Neural cell (in vitro differentiated cells): Measurements from ENCODE around the gene CSRNP3. TPM values are rescaled to one million over a fixed set of nuclear protein-coding genes. Genes with fewer than 3 reads are reported as not detected.

Experiments
- H2AFZ ChIP-seq: fragments of 200-600, 300-800 bp; sonication (generic), shearing (Covaris generic); 2 replicates; pipeline ENCODE4 v1.6.0; 2014; ENCODE audit warnings: low read depth, mild to moderate bottlenecking, antibody characterized with exemption, low read length, moderate library complexity
- H3F3A ChIP-seq: fragments of 200-600 bp; shearing (Covaris generic); 2 replicates; pipeline ENCODE4 v1.6.1; 2016; ENCODE audit warnings: mild to moderate bottlenecking, moderate library complexity, mixed read lengths, antibody characterized with exemption, low read length; ENCODE audit not compliant: insufficient read depth, poor library complexity, severe bottlenecking
- H3K27ac ChIP-seq: fragments of 200-600, 300-800 bp; sonication (generic), shearing (Covaris generic); 2 replicates; pipeline ENCODE4 v1.5.1; 2014; ENCODE audit warnings: mild to moderate bottlenecking, low read length, moderate library complexity
- H3K27me3 ChIP-seq: fragments of 300-800, 200-600 bp; sonication (generic), shearing (Covaris generic); 2 replicates; pipeline ENCODE4 v1.6.0; 2014; ENCODE audit warnings: mild to moderate bottlenecking, low read depth, low read length, moderate library complexity; ENCODE audit not compliant: insufficient read depth
- H3K36me3 ChIP-seq: fragments of 300-800, 200-600 bp; sonication (generic), shearing (Covaris generic); 2 replicates; pipeline ENCODE4 v1.5.1; 2014; ENCODE audit warnings: mild to moderate bottlenecking, antibody characterized with exemption, low read length, moderate library complexity; ENCODE audit not compliant: insufficient read depth
- H3K4me2 ChIP-seq: fragments of 300-800, 200-600 bp; sonication (generic), shearing (Covaris generic); 2 replicates; pipeline ENCODE4 v1.6.0; 2014; ENCODE audit warnings: mild to moderate bottlenecking, low read length
- H3K4me3 ChIP-seq: fragments of 300-800, 200-600 bp; sonication (generic), shearing (Covaris generic); 2 replicates; pipeline ENCODE4 v1.5.1; 2014; ENCODE audit warnings: mild to moderate bottlenecking, low read length, moderate library complexity
- H3K79me2 ChIP-seq: fragments of 200-600 bp; shearing (Covaris generic); replicated peaks from 2 replicates; pipeline ENCODE4 v1.6.0; 2014; ENCODE audit warnings: mild to moderate bottlenecking, low read length, moderate library complexity; ENCODE audit not compliant: insufficient read depth
- H3K9ac ChIP-seq: fragments of 300-800, 200-600 bp; sonication (generic), shearing (Covaris generic); 2 replicates; pipeline ENCODE4 v1.6.1; 2016; ENCODE audit warnings: mild to moderate bottlenecking, low read length, mixed read lengths
- H3K9me2 ChIP-seq: fragments of 200-600 bp; shearing (Covaris generic); 2 replicates; pipeline ENCODE4 v1.6.1; 2016; ENCODE audit warnings: mild to moderate bottlenecking, low read length, mixed read lengths; ENCODE audit not compliant: insufficient read depth
- H3K9me3 ChIP-seq: fragments of 200-600, 300-800 bp; sonication (generic), shearing (Covaris generic); 2 replicates; pipeline ENCODE4 v1.6.1; 2016; ENCODE audit warnings: mild to moderate bottlenecking, mixed run types, low read length, moderate library complexity, mixed read lengths
- H4K20me1 ChIP-seq: fragments of 200-600 bp; shearing (Covaris generic); 2 replicates; pipeline ENCODE4 v1.6.1; 2016; ENCODE audit warnings: mild to moderate bottlenecking, mixed run types; ENCODE audit not compliant: insufficient read depth
- EP300 ChIP-seq: fragments of 450-650 bp; conservative IDR thresholded peaks from 2 replicates; pipeline ENCODE4 v1.6.1; 2014; ENCODE audit warnings: antibody characterized with exemption, mild to moderate bottlenecking, moderate library complexity; ENCODE audit not compliant: poor library complexity, severe bottlenecking
- EZH2 ChIP-seq: fragments of 200-600, 300-800 bp; shearing (Covaris generic), sonication (generic); IDR thresholded peaks from 2 replicates; pipeline ENCODE4 v1.6.1; 2014; ENCODE audit warnings: antibody characterized with exemption, low read length, borderline replicate concordance, mild to moderate bottlenecking; ENCODE audit not compliant: insufficient read depth, poor library complexity, severe bottlenecking
- MXI1 ChIP-seq: fragments of 450-650 bp; conservative IDR thresholded peaks from 2 replicates; pipeline ENCODE4 v1.6.1; 2014; ENCODE audit warnings: antibody characterized with exemption, mild to moderate bottlenecking; ENCODE audit not compliant: poor library complexity, severe bottlenecking
- POLR2AphosphoS5 ChIP-seq: IDR thresholded peaks from 2 replicates; pipeline ENCODE4 v1.6.1; 2012
- RAD21 ChIP-seq: fragments of 450-650 bp; conservative IDR thresholded peaks from 2 replicates; pipeline ENCODE4 v1.6.1; 2014; ENCODE audit warnings: antibody characterized with exemption, mild to moderate bottlenecking, moderate library complexity
- SMC3 ChIP-seq: fragments of 450-650 bp; conservative IDR thresholded peaks from 2 replicates; pipeline ENCODE4 v1.6.1; 2014; ENCODE audit warnings: antibody characterized with exemption, mild to moderate bottlenecking, moderate library complexity; ENCODE audit not compliant: poor library complexity
- TAF1 ChIP-seq: IDR thresholded peaks from 2 replicates; pipeline ENCODE4 v1.6.1; 2012; ENCODE audit warnings: low read depth
- polyA plus RNA-seq: library from polyadenylated mRNA; depleted of rRNA; stranded (reverse); fragments of >200 nt; gene quantifications from 2 replicates; pipeline ENCODE4 v1.2.3, GENCODE V29; 2014
- TF ChIP-seq, protein P1 (sequence below): IDR thresholded peaks from 2 replicates; pipeline ENCODE4 v1.6.1; 2012; ENCODE audit warnings: borderline replicate concordance
- TF ChIP-seq, protein P2 (sequence below): fragments of 450-650 bp; IDR thresholded peaks from 2 replicates; pipeline ENCODE4 v1.5.1; 2014; ENCODE audit warnings: antibody characterized with exemption, mild to moderate bottlenecking, moderate library complexity; ENCODE audit not compliant: poor library complexity, severe bottlenecking

CSRNP3 gene
- polyA plus RNA-seq, 1 donor from 2014 or later: 66.6 TPM

DNA sequence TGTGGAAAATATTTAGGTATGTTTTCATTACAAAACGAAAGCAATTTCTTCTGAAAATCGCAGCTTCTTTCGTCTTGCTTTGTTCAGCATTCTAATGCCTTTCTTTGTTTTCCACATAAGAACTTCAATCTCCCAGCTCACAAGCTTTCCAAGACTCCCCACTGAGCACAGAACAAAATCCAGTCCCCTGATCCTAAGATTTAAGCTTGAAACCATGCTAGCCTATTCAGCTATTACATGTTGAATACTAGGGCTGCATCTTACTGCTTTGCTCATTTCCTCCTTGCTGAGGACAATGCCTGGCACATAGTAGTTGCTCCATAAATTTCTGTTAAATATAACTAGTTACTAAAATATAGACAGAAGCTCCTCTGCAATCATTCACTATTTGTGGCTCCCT lies 163.9 kb downstream of the CSRNP3 start:
- Histone ChIP-seq H4K20me1 (no peaks in the 10 kb centered on the region), H3K9me3 (no peaks in the 10 kb centered on the region), H3K27ac (no peak overlapping the region), H3K79me2 (peaks cover 12% of the 10 kb centered on the region), H3K9ac (no peak overlapping the region), H3K27me3 (no peaks in the 10 kb centered on the region), H3K4me3 (no peak overlapping the region), H3K9me2 (no peaks in the 10 kb centered on the region), H3F3A (no peaks in the 10 kb centered on the region), H3K36me3 (no peaks in the 10 kb centered on the region), H3K4me2 (no peak overlapping the region), H2AFZ (no peak overlapping the region)
- TF ChIP-seq, protein P1, sequence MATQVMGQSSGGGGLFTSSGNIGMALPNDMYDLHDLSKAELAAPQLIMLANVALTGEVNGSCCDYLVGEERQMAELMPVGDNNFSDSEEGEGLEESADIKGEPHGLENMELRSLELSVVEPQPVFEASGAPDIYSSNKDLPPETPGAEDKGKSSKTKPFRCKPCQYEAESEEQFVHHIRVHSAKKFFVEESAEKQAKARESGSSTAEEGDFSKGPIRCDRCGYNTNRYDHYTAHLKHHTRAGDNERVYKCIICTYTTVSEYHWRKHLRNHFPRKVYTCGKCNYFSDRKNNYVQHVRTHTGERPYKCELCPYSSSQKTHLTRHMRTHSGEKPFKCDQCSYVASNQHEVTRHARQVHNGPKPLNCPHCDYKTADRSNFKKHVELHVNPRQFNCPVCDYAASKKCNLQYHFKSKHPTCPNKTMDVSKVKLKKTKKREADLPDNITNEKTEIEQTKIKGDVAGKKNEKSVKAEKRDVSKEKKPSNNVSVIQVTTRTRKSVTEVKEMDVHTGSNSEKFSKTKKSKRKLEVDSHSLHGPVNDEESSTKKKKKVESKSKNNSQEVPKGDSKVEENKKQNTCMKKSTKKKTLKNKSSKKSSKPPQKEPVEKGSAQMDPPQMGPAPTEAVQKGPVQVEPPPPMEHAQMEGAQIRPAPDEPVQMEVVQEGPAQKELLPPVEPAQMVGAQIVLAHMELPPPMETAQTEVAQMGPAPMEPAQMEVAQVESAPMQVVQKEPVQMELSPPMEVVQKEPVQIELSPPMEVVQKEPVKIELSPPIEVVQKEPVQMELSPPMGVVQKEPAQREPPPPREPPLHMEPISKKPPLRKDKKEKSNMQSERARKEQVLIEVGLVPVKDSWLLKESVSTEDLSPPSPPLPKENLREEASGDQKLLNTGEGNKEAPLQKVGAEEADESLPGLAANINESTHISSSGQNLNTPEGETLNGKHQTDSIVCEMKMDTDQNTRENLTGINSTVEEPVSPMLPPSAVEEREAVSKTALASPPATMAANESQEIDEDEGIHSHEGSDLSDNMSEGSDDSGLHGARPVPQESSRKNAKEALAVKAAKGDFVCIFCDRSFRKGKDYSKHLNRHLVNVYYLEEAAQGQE: no peak
- TF ChIP-seq TAF1 (no peak), POLR2AphosphoS5 (no peak), EP300 (no peak), RAD21 (no peak), SMC3 (no peak), MXI1 (no peak), EZH2 (no peak)
- TF ChIP-seq, protein P2, sequence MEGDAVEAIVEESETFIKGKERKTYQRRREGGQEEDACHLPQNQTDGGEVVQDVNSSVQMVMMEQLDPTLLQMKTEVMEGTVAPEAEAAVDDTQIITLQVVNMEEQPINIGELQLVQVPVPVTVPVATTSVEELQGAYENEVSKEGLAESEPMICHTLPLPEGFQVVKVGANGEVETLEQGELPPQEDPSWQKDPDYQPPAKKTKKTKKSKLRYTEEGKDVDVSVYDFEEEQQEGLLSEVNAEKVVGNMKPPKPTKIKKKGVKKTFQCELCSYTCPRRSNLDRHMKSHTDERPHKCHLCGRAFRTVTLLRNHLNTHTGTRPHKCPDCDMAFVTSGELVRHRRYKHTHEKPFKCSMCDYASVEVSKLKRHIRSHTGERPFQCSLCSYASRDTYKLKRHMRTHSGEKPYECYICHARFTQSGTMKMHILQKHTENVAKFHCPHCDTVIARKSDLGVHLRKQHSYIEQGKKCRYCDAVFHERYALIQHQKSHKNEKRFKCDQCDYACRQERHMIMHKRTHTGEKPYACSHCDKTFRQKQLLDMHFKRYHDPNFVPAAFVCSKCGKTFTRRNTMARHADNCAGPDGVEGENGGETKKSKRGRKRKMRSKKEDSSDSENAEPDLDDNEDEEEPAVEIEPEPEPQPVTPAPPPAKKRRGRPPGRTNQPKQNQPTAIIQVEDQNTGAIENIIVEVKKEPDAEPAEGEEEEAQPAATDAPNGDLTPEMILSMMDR: no peak

DNA sequence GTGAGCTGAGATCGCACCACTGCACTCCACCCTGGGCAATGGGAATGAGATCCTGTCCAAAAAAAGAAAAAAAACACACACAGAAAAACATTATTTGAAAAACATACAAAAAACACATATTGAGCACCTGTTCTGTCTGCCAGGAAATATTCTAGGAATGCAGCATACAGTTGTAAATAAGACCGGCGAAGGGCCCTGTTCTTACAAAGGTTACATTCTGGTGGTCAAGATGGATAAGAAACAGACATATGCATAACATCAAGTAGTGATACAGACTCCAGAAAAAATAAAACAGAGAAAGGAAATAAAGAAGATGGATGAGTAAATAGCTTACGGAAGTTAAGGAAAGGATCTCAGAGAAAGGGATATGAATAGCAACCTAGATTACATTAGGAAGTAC lies 164.8 kb downstream of the CSRNP3 start:
- H3K9ac ChIP-seq: no peak overlapping the region
- TF ChIP-seq POLR2AphosphoS5 (no peak), SMC3 (no peak), MXI1 (no peak), EP300 (no peak), RAD21 (no peak), TAF1 (no peak), EZH2 (no peak)
- TF ChIP-seq, protein P2: no peak
- TF ChIP-seq, protein P1: no peak
- no peaks in the 10 kb centered on the region for H3K36me3 ChIP-seq

More for the DNA sequence above, 164.8 kb downstream of the CSRNP3 start:
- no peak overlapping the region for H2AFZ ChIP-seq
- no peaks in the 10 kb centered on the region for H3K9me2 ChIP-seq
- H3K27me3 ChIP-seq: no peaks in the 10 kb centered on the region
- H3K9me3 ChIP-seq: no peaks in the 10 kb centered on the region
- no peaks in the 10 kb centered on the region for H3F3A ChIP-seq
- peaks cover 12% of the 10 kb centered on the region for H3K79me2 ChIP-seq
- H3K4me3 ChIP-seq: no peak overlapping the region
- H3K27ac ChIP-seq: peak overlapping the region; percentile 49
- no peaks in the 10 kb centered on the region for H4K20me1 ChIP-seq
- H3K4me2 ChIP-seq: no peak overlapping the region
